ENCODE data around the gene ADRA2C.

ADRA2C gene

DNA sequence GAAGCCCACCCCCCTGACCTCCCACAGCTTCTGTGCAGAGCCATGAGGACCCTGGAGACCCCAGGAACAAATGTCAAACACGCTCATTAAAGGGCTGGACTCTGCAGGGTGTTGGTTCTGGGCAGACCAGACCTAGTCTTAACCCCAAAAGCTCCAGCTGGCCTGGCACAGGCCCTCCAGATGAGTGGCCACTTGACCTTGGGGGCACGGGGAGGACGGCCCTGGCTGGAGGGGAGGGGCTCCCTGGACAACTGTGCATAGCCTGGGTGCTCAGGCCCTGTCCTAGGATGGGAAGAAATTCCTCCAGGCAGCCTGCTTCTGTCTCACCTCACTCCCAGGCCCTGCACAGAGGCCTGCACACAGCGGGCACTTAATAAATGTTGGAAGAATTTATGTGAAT, 9.4 kb downstream of the ADRA2C start:
- Histone ChIP-seq H3K9me3 (ENCODE audit: control insufficient read depth, insufficient read depth, low read length) (no peaks in the 10 kb centered on the region), H3K36me3 (ENCODE audit: control insufficient read depth, low read length) (no peaks in the 10 kb centered on the region), H3K79me2 (ENCODE audit: control insufficient read depth, low read length) (no peaks in the 10 kb centered on the region), H4K20me1 (ENCODE audit: control insufficient read depth, insufficient read depth, low read depth, low read length) (no peaks in the 10 kb centered on the region), H3K27ac (ENCODE audit: low read depth, low read length) (no peak overlapping the region), H3K4me1 (ENCODE audit: control insufficient read depth, low read length) (peaks cover 6% of the 10 kb centered on the region), H3K9me2 (replicated peaks; ENCODE audit: control insufficient read depth, low read length) (no peaks in the 10 kb centered on the region), H3K27me3 (ENCODE audit: control insufficient read depth, low read length) (no peaks in the 10 kb centered on the region), H3F3A (ENCODE audit: control insufficient read depth, insufficient read depth) (no peaks in the 10 kb centered on the region), H3K4me3 (ENCODE audit: low read length) (no peak overlapping the region), H3K4me2 (ENCODE audit: low read length) (no peak overlapping the region)
- TF ChIP-seq, protein P1, sequence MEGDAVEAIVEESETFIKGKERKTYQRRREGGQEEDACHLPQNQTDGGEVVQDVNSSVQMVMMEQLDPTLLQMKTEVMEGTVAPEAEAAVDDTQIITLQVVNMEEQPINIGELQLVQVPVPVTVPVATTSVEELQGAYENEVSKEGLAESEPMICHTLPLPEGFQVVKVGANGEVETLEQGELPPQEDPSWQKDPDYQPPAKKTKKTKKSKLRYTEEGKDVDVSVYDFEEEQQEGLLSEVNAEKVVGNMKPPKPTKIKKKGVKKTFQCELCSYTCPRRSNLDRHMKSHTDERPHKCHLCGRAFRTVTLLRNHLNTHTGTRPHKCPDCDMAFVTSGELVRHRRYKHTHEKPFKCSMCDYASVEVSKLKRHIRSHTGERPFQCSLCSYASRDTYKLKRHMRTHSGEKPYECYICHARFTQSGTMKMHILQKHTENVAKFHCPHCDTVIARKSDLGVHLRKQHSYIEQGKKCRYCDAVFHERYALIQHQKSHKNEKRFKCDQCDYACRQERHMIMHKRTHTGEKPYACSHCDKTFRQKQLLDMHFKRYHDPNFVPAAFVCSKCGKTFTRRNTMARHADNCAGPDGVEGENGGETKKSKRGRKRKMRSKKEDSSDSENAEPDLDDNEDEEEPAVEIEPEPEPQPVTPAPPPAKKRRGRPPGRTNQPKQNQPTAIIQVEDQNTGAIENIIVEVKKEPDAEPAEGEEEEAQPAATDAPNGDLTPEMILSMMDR (IDR thresholded peaks at IDR 0.05; ENCODE audit: low read depth, low read length, poor library complexity, severe bottlenecking) = no peak

DNA sequence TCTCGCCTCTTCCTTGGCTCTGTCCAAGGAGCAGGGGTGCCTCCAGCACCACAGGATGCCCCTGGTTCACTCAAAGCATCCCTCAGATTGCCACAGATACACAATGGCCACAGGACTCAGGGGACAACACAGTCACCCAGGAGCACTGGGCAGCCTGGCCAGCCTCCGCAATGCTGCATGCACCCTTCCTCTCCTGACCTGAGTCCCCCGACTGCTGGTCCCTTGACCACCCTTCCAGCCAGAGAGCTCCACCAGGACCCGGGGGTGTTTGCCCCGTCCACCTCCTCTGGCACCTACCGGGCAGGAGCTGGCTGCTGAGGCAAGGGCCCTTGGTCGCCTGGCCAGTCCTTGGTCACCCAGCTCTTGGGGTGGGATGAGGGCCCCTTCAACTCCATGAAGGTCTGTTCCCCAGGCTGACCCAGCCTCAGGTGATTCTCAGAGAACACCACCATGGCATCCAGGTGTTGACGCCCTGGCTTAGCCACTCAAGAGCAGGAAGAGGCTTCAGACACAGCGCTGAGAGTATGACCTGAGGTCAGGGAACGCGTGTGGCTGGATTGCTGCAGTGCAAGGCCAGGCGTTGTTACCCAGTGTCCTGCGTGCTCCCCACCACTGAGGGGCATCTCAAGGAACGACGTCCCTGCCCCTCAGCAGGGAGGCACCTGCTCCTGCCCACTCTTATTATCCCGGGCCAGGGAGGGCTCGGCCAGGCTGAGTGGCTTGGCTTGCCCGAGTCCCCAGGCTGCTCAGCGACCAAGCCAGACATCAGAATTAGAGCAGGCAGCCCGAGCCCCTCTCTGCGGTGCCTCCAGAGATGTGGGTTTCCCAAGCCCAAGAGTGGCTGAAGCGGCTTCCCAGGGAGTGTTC, 10.2 kb downstream of the ADRA2C start:
- H3K27me3 ChIP-seq (ENCODE audit: control insufficient read depth, low read length) = no peaks in the 10 kb centered on the region

DNA sequence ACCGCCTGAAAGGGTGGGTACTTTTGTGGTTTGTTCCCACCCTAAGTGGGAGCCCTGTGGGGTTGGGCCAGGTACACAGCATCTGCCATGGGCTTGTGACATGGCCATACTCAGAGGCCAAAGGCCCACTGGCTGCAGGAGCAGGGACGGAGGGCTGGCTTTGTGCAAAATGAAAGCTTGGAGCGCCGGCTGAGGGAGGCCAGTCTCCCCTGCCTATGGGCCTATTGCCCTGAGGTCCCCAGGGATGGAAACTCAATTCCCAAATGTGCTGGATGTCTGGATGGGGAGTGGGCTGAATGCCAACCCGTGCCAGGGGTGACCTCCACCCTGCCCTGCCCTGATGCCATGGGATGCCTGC, 10.8 kb downstream of the ADRA2C start:
- Histone ChIP-seq H3K9me3 (ENCODE audit: control insufficient read depth, insufficient read depth, low read length) (peaks cover 8% of the 10 kb centered on the region; the same call in 1 of the 2 replicates), H3K27ac (ENCODE audit: low read depth, low read length) (no peak overlapping the region), H3K36me3 (ENCODE audit: control insufficient read depth, low read length) (no peaks in the 10 kb centered on the region), H3K27me3 (ENCODE audit: control insufficient read depth, low read length) (no peaks in the 10 kb centered on the region), H3K4me1 (ENCODE audit: control insufficient read depth, low read length) (no peaks in the 10 kb centered on the region), H3K79me2 (ENCODE audit: control insufficient read depth, low read length) (no peaks in the 10 kb centered on the region), H3K9me2 (replicated peaks; ENCODE audit: control insufficient read depth, low read length) (no peaks in the 10 kb centered on the region), H3K4me2 (ENCODE audit: low read length) (no peak overlapping the region), H3F3A (ENCODE audit: control insufficient read depth, insufficient read depth) (no peaks in the 10 kb centered on the region), H4K20me1 (ENCODE audit: control insufficient read depth, insufficient read depth, low read depth, low read length) (no peaks in the 10 kb centered on the region), H3K4me3 (ENCODE audit: low read length) (no peak overlapping the region)
- TF ChIP-seq, protein P1 (IDR thresholded peaks at IDR 0.05; ENCODE audit: low read depth, low read length, poor library complexity, severe bottlenecking) = no peak
- no peak for TF ChIP-seq EZH2phosphoT487 (IDR thresholded peaks at IDR 0.05; ENCODE audit: borderline replicate concordance, low read length)

More for the DNA sequence above, 10.2 kb downstream of the ADRA2C start:
- Histone ChIP-seq H3K4me1 (ENCODE audit: control insufficient read depth, low read length) (no peaks in the 10 kb centered on the region), H3K9me3 (ENCODE audit: control insufficient read depth, insufficient read depth, low read length) (peaks cover 2% of the 10 kb centered on the region; the same call in 1 of the 2 replicates), H3F3A (ENCODE audit: control insufficient read depth, insufficient read depth) (no peaks in the 10 kb centered on the region), H3K27ac (ENCODE audit: low read depth, low read length) (no peak overlapping the region), H4K20me1 (ENCODE audit: control insufficient read depth, insufficient read depth, low read depth, low read length) (no peaks in the 10 kb centered on the region), H3K36me3 (ENCODE audit: control insufficient read depth, low read length) (no peaks in the 10 kb centered on the region), H3K79me2 (ENCODE audit: control insufficient read depth, low read length) (no peaks in the 10 kb centered on the region), H3K4me3 (ENCODE audit: low read length) (no peak overlapping the region), H3K9me2 (replicated peaks; ENCODE audit: control insufficient read depth, low read length) (no peaks in the 10 kb centered on the region), H3K4me2 (ENCODE audit: low read length) (no peak overlapping the region)
- TF ChIP-seq, protein P1 (IDR thresholded peaks at IDR 0.05; ENCODE audit: low read depth, low read length, poor library complexity, severe bottlenecking) = no peak
- no peak for TF ChIP-seq EZH2phosphoT487 (IDR thresholded peaks at IDR 0.05; ENCODE audit: borderline replicate concordance, low read length)
